ENCODE data around the gene KRTAP2-4.
A peak's percentile ranks its signal among the peaks of the same experiment; 100 is the strongest.
"Not testable (repeated sequence)": the region's sequence is repeated elsewhere in the genome, so short reads cannot be mapped to it uniquely, and the experiment has no call there.

KRTAP2-4 gene

DNA sequence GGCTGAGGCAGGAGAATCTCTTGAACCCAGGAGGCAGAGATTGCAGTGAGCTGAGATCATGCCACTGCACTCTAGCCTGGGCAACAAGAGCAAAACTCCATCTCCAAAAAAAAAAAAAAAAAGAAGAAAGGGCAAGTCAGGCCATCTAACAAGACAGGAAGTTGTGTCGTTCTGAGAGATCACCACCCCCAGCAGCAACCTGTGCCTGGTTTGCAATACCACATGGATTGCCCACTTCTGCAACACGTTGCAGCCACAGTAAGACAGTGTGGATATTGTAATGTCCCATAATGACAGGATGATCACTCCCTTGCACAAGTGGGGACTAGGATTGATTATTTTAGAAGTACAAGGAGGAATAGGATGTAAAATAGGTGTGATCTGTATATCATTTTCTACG is 3.4 kb upstream of the KRTAP2-4 start:
- DNase-seq, result no peak

GRCh38 chr17:41067281-41067680 is 1.6 kb upstream of the KRTAP2-4 start:
- DNase-seq, result no peak

DNA sequence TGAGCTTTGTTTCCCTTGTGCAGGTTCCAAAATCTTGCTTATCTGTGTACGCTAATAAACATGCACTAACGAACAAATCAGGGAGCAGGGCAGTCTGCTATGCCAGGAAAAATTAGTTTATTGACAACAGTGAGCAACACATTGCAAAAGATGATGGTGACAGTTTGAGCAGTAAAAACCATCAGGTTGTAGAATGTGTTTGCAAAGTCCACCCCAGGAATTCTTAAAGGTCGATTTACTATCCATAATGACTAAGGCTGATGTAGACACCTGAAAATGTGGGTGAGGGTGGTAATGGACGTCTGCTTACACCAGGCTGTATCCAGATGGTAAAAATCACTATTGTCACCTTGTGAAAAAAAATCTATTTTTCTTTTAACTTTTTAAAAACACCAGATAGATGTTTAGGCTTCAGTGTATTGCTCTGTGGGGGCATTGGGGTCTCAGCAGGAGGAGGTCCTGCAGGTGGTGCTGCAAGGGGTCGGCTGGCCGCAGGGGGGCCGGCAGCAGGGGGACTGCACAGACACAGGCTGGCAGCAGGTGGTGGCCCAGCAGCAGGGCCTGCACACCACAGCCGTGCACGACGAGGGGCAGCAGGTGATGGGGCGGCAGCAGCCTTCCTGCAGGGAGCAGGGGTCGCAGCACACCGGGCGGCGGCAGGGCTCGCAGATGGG is 526 bp downstream of the KRTAP2-4 start:
- not testable (repeated sequence) for DNase-seq

DNA sequence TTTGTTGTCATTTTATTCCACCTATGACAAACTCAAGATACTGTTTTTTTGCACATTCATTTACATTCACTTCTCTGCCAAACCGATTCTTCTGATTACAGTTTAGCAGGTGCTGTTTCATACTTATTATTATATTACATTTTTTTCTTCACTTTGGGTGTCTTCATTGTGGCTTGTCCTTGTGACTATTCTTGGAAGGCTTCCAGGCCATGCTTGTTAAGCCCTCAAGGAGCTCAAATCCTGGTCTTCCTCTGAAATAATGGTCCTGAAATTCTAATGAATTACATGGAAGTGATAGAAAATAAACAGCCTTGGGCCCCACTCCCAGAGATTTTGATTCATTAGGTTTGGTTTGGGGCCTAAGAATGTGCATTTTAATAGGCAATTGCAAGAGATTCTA is 1.4 kb downstream of the KRTAP2-4 start:
- DNase-seq, result no peak

DNA sequence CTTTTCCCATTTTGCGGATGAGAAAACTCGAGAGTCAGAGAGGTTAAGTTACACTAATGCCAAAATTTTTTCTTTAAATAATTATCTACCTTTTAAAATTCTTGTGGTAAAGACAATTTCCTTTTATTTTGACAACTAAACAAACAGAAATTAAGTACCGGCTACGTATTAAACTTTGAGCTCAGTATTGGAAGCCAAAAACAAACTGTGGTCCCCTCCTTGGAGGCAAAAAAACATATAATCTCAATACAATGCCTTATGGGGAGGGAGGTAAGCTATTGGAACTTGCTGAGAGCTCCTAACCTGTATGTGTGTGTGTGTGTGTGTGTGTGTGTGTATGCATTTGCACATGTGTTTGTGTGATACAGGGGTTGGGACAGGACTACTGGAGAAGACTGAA is 2.2 kb downstream of the KRTAP2-4 start:
- no peak for DNase-seq

- peak; percentile 28 for DNase-seq
These were observed 3.7 kb downstream of the KRTAP2-4 start for GRCh38 chr17:41061964-41062363.

GRCh38 chr17:41060052-41060604 is 5.6 kb downstream of the KRTAP2-4 start, which contains the start of gene KRTAP2-3:
Gene KRTAP2-3, minus strand, starts transcription at chr17:41060114. Its CDS starts 64 bp downstream, at chr17:41060050.
- peak; percentile 37 for DNase-seq

GRCh38 chr17:41059276-41060051 is 6.2 kb downstream of the KRTAP2-4 start:
- not testable (repeated sequence) for DNase-seq

DNA sequence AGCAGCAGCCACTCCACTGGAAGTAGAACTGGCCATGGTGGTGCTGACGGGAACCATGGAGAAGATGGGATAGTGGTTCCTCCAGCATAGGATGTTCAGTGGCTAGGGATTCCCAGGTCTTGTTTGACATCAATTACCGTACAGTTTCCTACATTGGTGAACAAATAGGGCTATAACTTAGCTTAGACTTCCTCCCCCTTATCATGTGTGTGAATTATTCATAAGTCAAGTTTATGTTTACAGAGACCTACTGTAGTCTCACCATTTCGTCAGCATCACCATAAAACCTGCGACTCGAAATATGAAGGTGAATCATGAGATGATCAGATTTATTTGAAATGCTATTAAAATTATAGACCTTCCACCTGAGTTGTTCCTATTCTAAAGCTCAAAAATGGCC is 6.9 kb downstream of the KRTAP2-4 start:
- DNase-seq, result no peak

GRCh38 chr17:41057547-41057946 is 8.1 kb downstream of the KRTAP2-4 start:
- no peak for DNase-seq

GRCh38 chr17:41055130-41055529 is 10.5 kb downstream of the KRTAP2-4 start, which contains the start of gene KRTAP2-2:
Gene KRTAP2-2, minus strand, starts transcription at chr17:41055230. Its CDS starts 19 bp downstream, at chr17:41055211.
- DNase-seq, result not testable (repeated sequence)

DNA sequence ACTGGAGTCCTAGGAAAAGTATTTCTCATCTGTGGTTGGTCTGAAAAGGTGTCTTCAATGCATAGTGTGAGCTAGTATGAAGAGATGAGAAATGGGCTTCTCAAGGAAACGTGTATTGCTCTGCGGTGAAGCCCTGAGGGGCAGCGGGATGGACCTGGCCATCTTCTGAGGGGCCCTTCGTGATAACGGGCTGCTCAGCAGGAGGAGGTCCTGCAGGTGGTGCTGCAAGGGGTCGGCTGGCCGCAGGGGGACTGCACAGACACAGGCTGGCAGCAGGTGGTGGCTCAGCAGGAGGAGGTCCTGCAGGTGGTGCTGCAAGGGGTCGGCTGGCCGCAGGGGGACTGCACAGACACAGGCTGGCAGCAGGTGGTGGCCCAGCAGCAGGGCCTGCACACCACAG is 11.1 kb downstream of the KRTAP2-4 start:
- not testable (repeated sequence) for DNase-seq

GRCh38 chr17:41054025-41054424 is 11.7 kb downstream of the KRTAP2-4 start:
- no peak for DNase-seq

DNA sequence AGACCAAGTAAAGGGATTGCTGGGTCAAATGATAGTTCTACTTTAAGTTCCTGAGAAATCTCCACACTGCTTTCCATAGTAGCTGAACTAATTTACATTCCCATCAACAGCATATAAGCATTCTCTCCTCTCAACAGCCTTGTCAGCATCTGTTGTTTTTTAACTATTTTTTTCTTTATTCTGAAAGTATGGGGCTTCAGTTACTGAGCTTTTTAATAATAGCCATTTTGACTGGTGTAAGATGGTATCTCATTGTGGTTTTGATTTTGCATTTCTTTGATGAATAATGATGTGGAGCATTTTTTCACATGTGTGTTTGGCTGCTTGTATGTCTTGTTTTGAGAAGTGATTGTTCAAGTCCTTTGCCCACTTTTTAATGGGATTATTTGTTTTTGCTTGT is 13.1 kb downstream of the KRTAP2-4 start:
- no peak for DNase-seq

DNA sequence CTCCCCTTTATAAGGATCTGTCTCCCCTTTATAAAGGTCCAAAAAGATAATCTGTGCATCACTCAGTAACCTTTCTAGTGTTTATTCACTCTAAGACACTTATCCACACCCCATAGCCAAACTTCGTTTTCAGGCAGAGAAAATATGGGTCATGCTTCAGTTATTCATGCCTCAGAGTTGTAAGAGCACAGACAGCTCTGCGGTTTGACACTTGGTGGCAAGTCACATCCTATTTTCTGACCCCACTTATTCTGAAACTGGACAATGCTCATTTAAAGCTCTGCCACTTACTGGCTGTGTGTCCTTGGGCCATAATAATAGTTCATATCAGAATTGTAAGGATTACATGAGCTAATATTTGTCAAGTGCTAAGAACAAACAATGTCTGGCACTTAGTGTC is 16.6 kb downstream of the KRTAP2-4 start:
- DNase-seq, result no peak

GRCh38 chr17:41048441-41048840 is 17.2 kb downstream of the KRTAP2-4 start:
- no peak for DNase-seq

- DNase-seq, result not testable (repeated sequence)
These were observed 18.8 kb downstream of the KRTAP2-4 start, which contains the start of gene KRTAP2-1 for GRCh38 chr17:41046735-41047465. Gene KRTAP2-1, minus strand, starts transcription at chr17:41047316. Its CDS starts 49 bp downstream, at chr17:41047267.

DNA sequence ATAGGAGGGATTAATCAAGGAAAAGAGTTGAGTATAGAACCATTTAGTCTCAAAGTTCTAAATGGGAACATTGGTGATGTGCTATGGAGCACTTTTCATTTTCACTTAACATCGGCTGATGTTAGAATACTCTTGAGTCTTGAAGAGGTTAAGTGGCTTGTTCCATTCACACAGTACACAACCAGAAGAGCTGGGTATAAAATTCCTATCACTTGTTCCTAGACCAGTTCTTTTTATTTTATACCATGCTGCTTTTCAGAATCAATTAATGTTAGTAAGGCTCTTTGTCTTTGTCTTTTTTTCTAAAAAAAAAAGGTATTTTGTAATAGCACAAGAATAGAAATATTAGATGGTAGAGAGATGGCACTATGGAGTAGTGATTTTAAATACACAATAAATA is 22.7 kb downstream of the KRTAP2-4 start:
- no peak for DNase-seq

- DNase-seq, result not testable (repeated sequence)
These were observed 24.7 kb downstream of the KRTAP2-4 start, which contains the start of gene KRTAP1-1 for GRCh38 chr17:41040783-41041571. Gene KRTAP1-1, minus strand, starts transcription at chr17:41041450. Its CDS starts 53 bp downstream, at chr17:41041397.

- DNase-seq, result no peak
These were observed 27.8 kb downstream of the KRTAP2-4 start for GRCh38 chr17:41037853-41038350.

- DNase-seq, result not testable (repeated sequence)
These were observed 31.2 kb downstream of the KRTAP2-4 start, which contains the start of gene KRTAP1-3 for GRCh38 chr17:41034346-41034935. Gene KRTAP1-3, minus strand, starts transcription at chr17:41034874. Its CDS starts 53 bp downstream, at chr17:41034821.
